HEK293 (cell line): ENCODE measurements around the gene MS4A2.

ENCODE experiments used
- CTCF ChIA-PET: fragments of 350-600 bp; formaldehyde crosslinking; extraction: SDS; loops from one replicate; lab custom pipeline; 2021; ENCODE audit warnings: antibody characterized with exemption; lab: Yijun Ruan, JAX
- POLR2A ChIA-PET: fragments of 300-600 bp; formaldehyde crosslinking; extraction: SDS; loops from one replicate; lab custom pipeline; 2020; ENCODE audit warnings: antibody characterized with exemption, inconsistent platforms; lab: Yijun Ruan, JAX
- H3K27ac ChIP-seq: fragments of 200-500 bp; sonication (Bioruptor generic); 2 replicates; pipeline ENCODE4 v1.5.1; 2014; ENCODE audit warnings: low read depth, low read length, control low read depth, inconsistent platforms; ENCODE audit errors: extremely low read depth
- H3K36me3 ChIP-seq, 2 experiments: fragments of 200-500 bp in 1 of 2; sonication (Bioruptor generic) in 1 of 2; 1 replicate in 1 of 2; 2 replicates in 1 of 2; pipeline ENCODE4 v1.5.1; 2014 to 2017; ENCODE audit warnings: inconsistent platforms in 2 of 2, low read length in 2 of 2; ENCODE audit not compliant: control insufficient read depth in 2 of 2, insufficient read depth in 1 of 2
- H3K4me1 ChIP-seq: fragments of 200-500 bp; sonication (Bioruptor generic); 2 replicates; pipeline ENCODE4 v1.5.1; 2014; ENCODE audit warnings: mild to moderate bottlenecking, low read length, inconsistent platforms; ENCODE audit not compliant: control insufficient read depth, insufficient read depth
- H3K4me3 ChIP-seq: 2 replicates; pipeline ENCODE4 v1.5.1; 2011; ENCODE audit warnings: low read depth, mild to moderate bottlenecking, control low read depth, low read length, moderate library complexity
- H3K9me3 ChIP-seq: fragments of 200-500 bp; sonication (Bioruptor generic); 2 replicates; pipeline ENCODE4 v1.5.1; 2014; ENCODE audit warnings: low read depth, low read length, inconsistent platforms; ENCODE audit not compliant: control insufficient read depth, insufficient read depth
- INSM2 ChIP-seq: fragments of 450-650 bp; formaldehyde crosslinking; IDR thresholded peaks from 2 replicates; pipeline ENCODE4 v1.5.1; 2016; ENCODE audit warnings: missing biosample characterization, missing genetic modification characterization
- KLF7 ChIP-seq: fragments of 450-650 bp; formaldehyde crosslinking; IDR thresholded peaks from 2 replicates; pipeline ENCODE4 v1.5.1; 2016; ENCODE audit warnings: missing biosample characterization, missing genetic modification characterization, borderline replicate concordance
- PBX3 ChIP-seq: sonication (generic); formaldehyde crosslinking; IDR thresholded peaks from 2 replicates; pipeline ENCODE4 v1.8.1; 2022; ENCODE audit warnings: mild to moderate bottlenecking, moderate library complexity, missing genetic modification reagents
- RBAK ChIP-seq: fragments of 450-650 bp; formaldehyde crosslinking; IDR thresholded peaks from 2 replicates; pipeline ENCODE4 v1.5.1; 2016; ENCODE audit warnings: missing biosample characterization, missing genetic modification characterization
- ZBTB10 ChIP-seq: fragments of 450-650 bp; formaldehyde crosslinking; IDR thresholded peaks from 2 replicates; pipeline ENCODE4 v1.5.1; 2016; ENCODE audit warnings: missing biosample characterization, missing genetic modification characterization
- ZFP37 ChIP-seq: fragments of 450-650 bp; formaldehyde crosslinking; IDR thresholded peaks from 2 replicates; pipeline ENCODE4 v1.5.1; 2016; ENCODE audit warnings: missing biosample characterization, missing genetic modification characterization
- ZNF18 ChIP-seq: fragments of 450-650 bp; formaldehyde crosslinking; IDR thresholded peaks from 2 replicates; pipeline ENCODE4 v1.5.1; 2016; ENCODE audit warnings: missing biosample characterization, missing genetic modification characterization
- ZNF202 ChIP-seq: fragments of 450-650 bp; formaldehyde crosslinking; IDR thresholded peaks from 2 replicates; pipeline ENCODE4 v1.5.1; 2016; ENCODE audit warnings: missing biosample characterization, missing genetic modification characterization, borderline replicate concordance
- ZNF280D ChIP-seq: fragments of 450-650 bp; formaldehyde crosslinking; IDR thresholded peaks from 2 replicates; pipeline ENCODE4 v1.5.1; 2016; ENCODE audit warnings: missing biosample characterization, missing genetic modification characterization
- ZNF311 ChIP-seq: fragments of 450-650 bp; formaldehyde crosslinking; IDR thresholded peaks from 2 replicates; pipeline ENCODE4 v1.5.1; 2017; ENCODE audit warnings: missing biosample characterization, missing genetic modification characterization, borderline replicate concordance
- ZNF510 ChIP-seq: fragments of 450-650 bp; formaldehyde crosslinking; IDR thresholded peaks from 2 replicates; pipeline ENCODE4 v1.5.1; 2018; ENCODE audit warnings: mild to moderate bottlenecking, missing genetic modification characterization, missing biosample characterization; ENCODE audit not compliant: insufficient replicate concordance
- ZNF518A ChIP-seq: fragments of 450-650 bp; formaldehyde crosslinking; conservative IDR thresholded peaks from 2 replicates; pipeline ENCODE4 v1.5.1; 2016; ENCODE audit warnings: low read depth, missing biosample characterization, missing genetic modification characterization
- ZNF600 ChIP-seq: fragments of 450-650 bp; formaldehyde crosslinking; IDR thresholded peaks from 2 replicates; pipeline ENCODE4 v1.5.1; 2016; ENCODE audit warnings: missing biosample characterization, missing genetic modification characterization
- ZNF707 ChIP-seq: fragments of 450-650 bp; formaldehyde crosslinking; IDR thresholded peaks from 2 replicates; pipeline ENCODE4 v1.5.1; 2016; ENCODE audit warnings: missing biosample characterization, missing genetic modification characterization
- ZNF777 ChIP-seq: fragments of 450-650 bp; formaldehyde crosslinking; IDR thresholded peaks from 2 replicates; pipeline ENCODE4 v1.5.1; 2017; ENCODE audit warnings: missing biosample characterization, missing genetic modification characterization, borderline replicate concordance

Gene MS4A2

GRCh38 chr11:60087239-60087638, 1.2 kb upstream of the MS4A2 start:
- Histone ChIP-seq H3K27ac (no peak overlapping the region), H3K36me3 (no peaks in the 10 kb centered on the region), H3K4me1 (no peaks in the 10 kb centered on the region), H3K4me3 (no peak overlapping the region), H3K9me3 (no peaks in the 10 kb centered on the region)
- TF ChIP-seq ZBTB10 (tag by site-specific recombination) = no peak
- no peak for TF ChIP-seq ZNF600 (tag by site-specific recombination)
- no peak for TF ChIP-seq ZNF510 (tag by site-specific recombination)
- TF ChIP-seq ZNF777 (tag by site-specific recombination) = no peak
- POLR2A ChIA-PET = no interaction called here
- CTCF ChIA-PET = no interaction called here

DNA sequence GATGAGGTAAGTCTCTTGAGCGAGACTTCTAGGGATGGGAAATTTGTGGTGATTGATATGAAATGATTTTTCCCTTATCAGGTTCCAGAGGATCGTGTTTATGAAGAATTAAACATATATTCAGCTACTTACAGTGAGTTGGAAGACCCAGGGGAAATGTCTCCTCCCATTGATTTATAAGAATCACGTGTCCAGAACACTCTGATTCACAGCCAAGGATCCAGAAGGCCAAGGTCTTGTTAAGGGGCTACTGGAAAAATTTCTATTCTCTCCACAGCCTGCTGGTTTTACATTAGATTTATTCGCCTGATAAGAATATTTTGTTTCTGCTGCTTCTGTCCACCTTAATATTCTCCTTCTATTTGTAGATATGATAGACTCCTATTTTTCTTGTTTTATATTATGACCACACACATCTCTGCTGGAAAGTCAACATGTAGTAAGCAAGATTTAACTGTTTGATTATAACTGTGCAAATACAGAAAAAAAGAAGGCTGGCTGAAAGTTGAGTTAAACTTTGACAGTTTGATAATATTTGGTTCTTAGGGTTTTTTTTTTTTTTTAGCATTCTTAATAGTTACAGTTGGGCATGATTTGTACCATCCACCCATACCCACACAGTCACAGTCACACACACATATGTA, 7.1 kb downstream of the MS4A2 start:
- no peak overlapping the region for H3K4me3 ChIP-seq
- H3K36me3 ChIP-seq = no peaks in the 10 kb centered on the region
- no peak for TF ChIP-seq ZNF202
- TF ChIP-seq INSM2 (tag by site-specific recombination) = no peak
- TF ChIP-seq RBAK (tag by site-specific recombination) = no peak
- no peak for TF ChIP-seq ZNF280D
- TF ChIP-seq ZFP37 = no peak
- TF ChIP-seq KLF7 (tag by site-specific recombination) = no peak
- no peak for TF ChIP-seq ZNF707 (tag by site-specific recombination)
- no peak for TF ChIP-seq PBX3 (CRISPR knock-in tag)
- POLR2A ChIA-PET = no interaction called here
- H3K27ac ChIP-seq = no peak overlapping the region
- no peaks in the 10 kb centered on the region for H3K9me3 ChIP-seq
- no peaks in the 10 kb centered on the region for H3K4me1 ChIP-seq
- CTCF ChIA-PET = interaction anchor here (0.6 to 0.7 kb wide), 2 partner anchors 35 to 129 kb away, joined by 3 read pairs; no protein-coding TSS in a partner anchor

DNA sequence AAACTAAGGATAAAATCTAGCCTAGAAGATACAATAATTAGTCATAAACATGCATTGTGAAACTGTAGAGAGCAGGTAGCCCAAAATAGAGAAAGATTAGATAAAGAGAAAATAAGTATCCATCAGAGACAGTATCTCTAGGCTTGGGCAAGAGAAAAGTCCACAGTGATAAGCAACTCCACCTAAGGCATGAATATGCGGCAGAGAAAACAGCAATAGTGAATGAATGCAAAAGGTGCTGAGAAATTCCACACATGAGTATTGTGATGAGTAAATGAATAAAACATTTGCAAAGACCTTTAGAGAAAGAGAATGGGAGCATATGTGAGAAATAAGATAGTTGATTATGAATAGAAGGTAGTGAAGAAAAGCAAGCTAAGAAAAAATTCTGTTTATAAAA, 8.7 kb downstream of the MS4A2 start:
- H3K4me1 ChIP-seq = no peaks in the 10 kb centered on the region
- CTCF ChIA-PET = interaction anchor here (0.6 to 0.8 kb wide), 2 partner anchors 274 to 275 kb away, joined by 3 to 5 read pairs; no protein-coding TSS in a partner anchor
- TF ChIP-seq ZNF18 (tag by site-specific recombination) = no peak
- TF ChIP-seq ZNF518A (tag by site-specific recombination) = no peak
- no peak for TF ChIP-seq ZNF311 (tag by site-specific recombination)

More for the DNA sequence above, 8.7 kb downstream of the MS4A2 start:
- Histone ChIP-seq H3K9me3 (no peaks in the 10 kb centered on the region), H3K27ac (no peak overlapping the region), H3K36me3 (no peaks in the 10 kb centered on the region), H3K4me3 (no peak overlapping the region)
- POLR2A ChIA-PET = no interaction called here
